ENCODE results near the gene ATP8B4.
A peak's percentile ranks its signal among the peaks of the same experiment; 100 is the strongest.

The ATP8B4 gene

GRCh38 chr15:49901321-49901720 is 217.7 kb downstream of the ATP8B4 start:
- H3K27ac ChIP-seq: no peak overlapping the region

GRCh38 chr15:49900903-49901235 is 218.2 kb downstream of the ATP8B4 start:
- H3K27ac ChIP-seq: no peak overlapping the region
- no peak for TF ChIP-seq CTCF (conservative IDR thresholded peaks at IDR 0.05)

More at GRCh38 chr15:49901321-49901720, 217.7 kb downstream of the ATP8B4 start:
- TF ChIP-seq CTCF (conservative IDR thresholded peaks at IDR 0.05): no peak

GRCh38 chr15:49900006-49900902 is 218.8 kb downstream of the ATP8B4 start:
- H3K27ac ChIP-seq: peak overlapping the region; percentile 77; the same call in 1 of the 2 replicates
- TF ChIP-seq CTCF (conservative IDR thresholded peaks at IDR 0.05): no peak

DNA sequence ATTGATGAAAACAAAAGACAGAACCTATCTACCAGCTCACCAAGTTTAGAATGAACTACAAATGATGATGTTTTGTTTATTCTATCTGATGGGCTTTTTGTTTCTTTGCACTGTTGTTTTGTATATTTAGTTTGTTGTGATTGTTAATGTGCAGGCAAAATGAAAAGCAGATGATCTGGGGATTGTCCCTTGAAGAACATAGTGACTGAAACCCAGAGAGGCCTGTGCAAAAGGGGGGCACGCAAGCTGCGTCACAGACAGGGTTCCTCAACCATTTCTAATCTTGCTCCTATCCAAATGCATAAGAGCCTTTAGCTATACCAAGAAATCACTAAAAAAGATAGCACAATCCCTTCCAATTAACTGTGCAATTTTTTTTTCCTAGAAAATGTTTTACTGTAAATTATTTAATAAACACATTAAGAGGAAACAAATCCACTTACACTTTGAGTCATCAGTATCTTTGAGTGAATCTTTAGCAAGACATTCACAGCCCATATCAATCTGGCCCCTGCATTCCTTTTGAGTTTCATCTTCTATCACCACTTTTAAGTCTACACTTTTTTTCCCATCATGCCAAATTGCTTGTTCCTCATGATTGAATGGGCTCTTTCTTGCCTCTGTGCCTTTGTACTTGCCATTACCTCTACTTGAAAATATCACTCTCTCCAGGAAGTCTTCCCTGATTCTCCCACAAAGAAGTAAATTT is 220.3 kb downstream of the ATP8B4 start:
- no peak for TF ChIP-seq CTCF (conservative IDR thresholded peaks at IDR 0.05)
- peak overlapping the region; percentile 77 for H3K27ac ChIP-seq

DNA sequence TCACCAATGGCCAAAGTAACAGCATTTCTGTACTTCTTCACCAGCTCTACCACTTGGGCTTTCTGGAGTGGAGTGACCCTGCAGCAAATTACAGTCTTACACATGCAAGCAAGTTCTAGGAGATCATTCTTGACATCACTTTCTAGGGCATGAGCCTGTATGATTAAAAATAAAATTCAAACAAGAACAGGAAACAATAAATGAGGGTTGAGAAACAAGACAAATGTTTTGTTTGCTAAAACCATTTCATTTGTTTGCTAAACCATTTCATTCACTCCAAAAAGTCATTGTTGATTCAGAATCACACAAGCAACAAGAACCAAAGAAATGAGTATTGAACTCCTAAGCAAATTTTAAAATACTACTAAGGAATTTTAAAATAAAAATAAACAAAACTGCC is 220.9 kb downstream of the ATP8B4 start:
- peak overlapping the region; percentile 77 for H3K27ac ChIP-seq
- TF ChIP-seq CTCF (conservative IDR thresholded peaks at IDR 0.05): no peak

- no peak overlapping the region for H3K27ac ChIP-seq
- no peak for TF ChIP-seq CTCF (conservative IDR thresholded peaks at IDR 0.05)
Observed at GRCh38 chr15:49895347-49896223, 223.4 kb downstream of the ATP8B4 start.

DNA sequence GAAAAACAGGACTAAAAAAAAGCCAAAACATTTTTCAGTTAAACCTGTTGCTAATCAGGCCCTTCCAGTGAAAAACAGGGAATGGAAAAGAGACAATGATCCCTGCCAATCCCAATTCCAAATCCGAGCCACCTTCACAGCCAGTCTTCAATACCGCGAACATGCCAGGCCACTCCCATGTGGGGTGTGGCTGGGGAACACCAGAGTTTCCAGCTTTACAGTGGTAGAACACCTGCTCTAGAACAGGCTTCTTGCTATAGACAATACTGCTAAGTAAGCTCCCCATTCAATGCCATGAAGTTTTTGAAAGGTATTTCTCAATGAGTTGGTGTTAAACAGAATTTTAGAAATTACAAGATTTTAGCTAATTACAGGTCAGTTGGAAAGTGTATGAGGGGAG is 228.3 kb downstream of the ATP8B4 start:
- no peak for TF ChIP-seq CTCF (conservative IDR thresholded peaks at IDR 0.05)
- no peak overlapping the region for H3K27ac ChIP-seq

Data from VCaP (cell line).